HPDE6-E6E7 (cell line): ENCODE results near the gene FILIP1.
A peak's percentile ranks its signal among the peaks of the same experiment; 100 is the strongest.
"Not testable (repeated sequence)": the region's sequence is repeated elsewhere in the genome, so short reads cannot be mapped to it uniquely, and the experiment has no call there.

ENCODE experiments used
- DNase-seq: peaks from one replicate; pipeline ENCODE4 v3.0.0; 2011; ENCODE audit warnings: missing footprints; ENCODE audit errors: extremely low spot score

Gene FILIP1

DNA sequence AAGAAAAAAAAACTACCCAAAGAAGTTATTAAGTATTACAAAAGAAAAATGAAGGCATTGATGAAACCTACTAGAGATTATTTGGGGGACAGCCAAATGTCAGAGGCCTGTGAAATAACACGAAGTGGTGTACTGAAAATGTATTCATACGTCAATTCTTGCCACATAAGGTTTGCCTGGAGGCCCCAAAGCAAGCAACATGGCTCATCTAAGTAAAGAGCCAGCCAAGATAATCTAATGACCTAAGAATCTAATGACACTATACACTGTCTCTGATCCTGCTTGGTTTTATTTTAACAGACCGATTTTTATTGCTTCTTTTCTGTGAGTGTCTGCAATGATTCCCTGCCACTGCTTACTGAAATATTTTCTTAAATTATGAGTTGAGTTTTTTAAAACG is 34.7 kb downstream of the FILIP1 start:
- no peak for DNase-seq

DNA sequence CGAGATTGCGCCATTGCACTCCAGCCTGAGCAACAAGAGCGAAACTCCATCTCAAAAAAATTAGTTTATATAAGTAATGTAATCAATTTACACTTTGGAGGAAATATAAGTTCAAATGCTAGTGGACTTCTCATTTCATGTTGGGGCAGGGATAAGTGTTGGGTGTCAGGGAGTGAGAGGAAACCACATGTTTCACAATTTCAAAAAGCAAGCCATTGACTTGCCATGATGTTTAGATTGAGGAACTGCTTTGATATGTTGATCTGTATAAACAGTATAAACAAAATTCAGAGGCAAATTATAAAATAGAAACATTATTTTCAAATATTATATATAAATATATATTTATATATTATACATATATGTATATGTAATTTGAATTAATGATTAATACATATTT is 42.7 kb downstream of the FILIP1 start:
- DNase-seq, result no peak

DNA sequence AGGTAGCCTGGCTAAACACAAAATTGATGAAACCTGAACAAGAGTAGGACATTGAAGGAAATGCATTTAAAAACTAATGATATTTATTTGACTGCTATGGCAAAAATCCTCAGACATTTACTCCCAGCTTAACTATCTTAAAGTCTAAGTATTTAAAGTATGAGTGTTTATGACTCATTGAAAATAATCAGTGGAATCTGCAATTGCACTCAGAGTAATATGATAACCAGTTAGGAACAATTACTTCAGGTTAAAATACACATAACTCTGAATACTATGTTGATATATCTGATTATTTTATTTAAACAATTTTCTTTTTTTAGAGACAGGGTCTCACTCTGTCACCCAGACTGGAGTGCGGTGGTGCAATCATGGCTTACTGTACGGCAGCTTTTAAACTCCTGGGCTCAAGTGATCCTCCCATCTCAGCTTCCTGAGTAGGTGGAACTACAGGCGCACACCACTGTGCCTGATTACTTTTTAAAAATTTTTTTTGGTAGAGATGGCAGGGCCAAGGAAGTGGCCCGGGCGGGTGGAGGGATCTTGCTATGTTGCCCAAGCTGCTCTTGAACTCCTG is 43.9 kb downstream of the FILIP1 start:
- peak; percentile 8 for DNase-seq

DNA sequence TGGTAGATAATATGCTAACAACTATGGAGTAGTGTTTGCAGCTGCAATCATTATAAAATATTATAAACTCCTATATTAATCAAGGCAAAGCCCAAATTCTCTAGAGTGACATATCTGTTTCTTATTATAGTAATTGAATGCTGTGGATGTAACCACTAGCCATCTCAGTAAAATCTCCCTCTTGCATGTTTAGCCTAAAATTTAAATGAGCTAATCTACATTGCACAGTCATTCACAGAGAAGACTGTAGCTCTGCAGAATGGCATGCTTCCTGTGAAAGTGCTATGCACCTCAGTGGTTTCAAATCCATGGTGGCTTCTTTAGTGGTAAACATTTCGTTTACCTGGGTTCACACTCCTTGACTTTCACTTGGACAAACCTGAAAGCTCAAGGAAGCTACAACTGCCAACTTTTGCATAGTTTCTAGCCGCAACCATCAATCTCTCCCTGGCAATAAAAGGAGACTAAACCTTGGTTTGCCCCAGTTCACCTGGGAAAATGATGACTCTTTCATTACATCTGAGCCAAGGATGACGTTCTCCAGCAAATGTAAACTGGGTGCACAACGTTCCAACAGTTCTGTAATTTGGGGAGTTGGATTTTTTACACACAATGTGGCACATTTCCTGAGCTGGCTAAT is 47.2 kb downstream of the FILIP1 start:
- DNase-seq, result no peak

DNA sequence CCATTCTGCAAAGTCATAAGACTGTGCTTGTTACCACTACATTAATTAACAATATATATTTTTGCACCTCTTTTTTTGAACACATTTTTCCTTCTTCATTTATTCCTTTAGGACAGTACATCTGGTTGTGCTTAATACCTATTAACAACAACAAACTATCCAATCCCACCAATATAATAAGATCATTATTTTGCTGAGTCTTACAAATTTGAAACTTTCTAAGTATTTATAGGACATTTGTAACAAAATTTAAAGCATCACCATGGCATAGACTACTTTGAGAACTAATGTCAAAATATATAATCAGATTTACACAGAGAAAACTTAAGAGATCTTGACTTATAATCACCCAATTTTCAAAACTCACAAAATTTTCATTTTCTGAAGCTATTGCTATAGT is 47.9 kb downstream of the FILIP1 start:
- DNase-seq, result no peak

DNA sequence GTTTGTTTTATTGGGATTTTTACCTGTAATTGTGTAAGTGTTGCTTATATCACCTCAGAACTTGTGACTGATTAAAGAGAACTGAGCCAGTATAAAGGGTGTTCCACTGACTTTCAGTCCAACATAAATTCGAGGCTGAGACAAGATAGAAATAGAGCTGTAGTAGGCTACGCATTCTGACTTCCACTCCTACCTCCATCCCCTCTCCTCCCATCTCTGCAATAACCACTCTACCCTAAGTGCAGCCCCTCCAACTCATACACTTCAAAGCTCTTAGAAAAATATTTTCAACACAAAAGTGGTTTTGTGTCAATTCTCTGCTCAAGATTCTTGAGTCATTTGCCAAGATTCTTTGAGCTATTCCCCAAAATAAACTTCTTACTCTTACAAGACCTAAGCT is 48.7 kb downstream of the FILIP1 start:
- no peak for DNase-seq

DNA sequence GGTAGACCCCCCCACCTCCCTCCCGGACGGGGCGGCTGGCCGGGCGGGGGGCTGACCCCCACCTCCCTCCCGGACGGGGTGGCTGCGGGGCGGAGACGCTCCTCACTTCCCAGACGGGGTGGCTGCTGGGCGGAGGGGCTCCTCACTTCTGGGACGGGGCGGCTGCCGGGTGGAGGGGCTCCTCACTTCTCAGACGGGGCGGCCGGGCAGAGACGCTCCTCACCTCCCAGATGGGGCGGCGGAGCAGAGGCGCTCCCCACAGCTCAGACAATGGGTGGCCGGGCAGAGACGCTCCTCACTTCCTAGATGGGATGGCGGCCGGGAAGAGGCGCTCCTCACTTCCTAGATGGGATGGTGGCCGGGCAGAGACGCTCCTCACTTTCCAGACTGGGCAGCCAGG is 51.7 kb downstream of the FILIP1 start:
- DNase-seq, result not testable (repeated sequence)

DNA sequence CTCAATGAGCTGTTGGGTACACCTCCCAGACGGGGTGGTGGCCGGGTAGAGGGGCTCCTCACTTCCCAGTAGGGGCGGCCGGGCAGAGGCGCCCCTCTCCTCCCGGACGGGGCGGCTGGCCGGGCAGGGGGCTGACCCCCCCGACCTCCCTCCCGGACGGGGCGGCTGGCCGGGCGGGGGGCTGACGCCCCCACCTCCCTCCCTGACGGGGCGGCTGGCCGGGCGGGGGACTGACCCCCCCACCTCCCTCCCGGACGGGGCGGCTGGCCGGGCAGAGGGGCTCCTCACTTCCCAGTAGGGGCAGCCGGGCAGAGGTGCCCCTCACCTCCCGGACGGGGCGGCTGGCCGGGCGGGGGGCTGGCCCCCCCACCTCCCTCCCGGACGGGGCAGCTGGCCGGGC is 52.1 kb downstream of the FILIP1 start:
- DNase-seq, result not testable (repeated sequence)

DNA sequence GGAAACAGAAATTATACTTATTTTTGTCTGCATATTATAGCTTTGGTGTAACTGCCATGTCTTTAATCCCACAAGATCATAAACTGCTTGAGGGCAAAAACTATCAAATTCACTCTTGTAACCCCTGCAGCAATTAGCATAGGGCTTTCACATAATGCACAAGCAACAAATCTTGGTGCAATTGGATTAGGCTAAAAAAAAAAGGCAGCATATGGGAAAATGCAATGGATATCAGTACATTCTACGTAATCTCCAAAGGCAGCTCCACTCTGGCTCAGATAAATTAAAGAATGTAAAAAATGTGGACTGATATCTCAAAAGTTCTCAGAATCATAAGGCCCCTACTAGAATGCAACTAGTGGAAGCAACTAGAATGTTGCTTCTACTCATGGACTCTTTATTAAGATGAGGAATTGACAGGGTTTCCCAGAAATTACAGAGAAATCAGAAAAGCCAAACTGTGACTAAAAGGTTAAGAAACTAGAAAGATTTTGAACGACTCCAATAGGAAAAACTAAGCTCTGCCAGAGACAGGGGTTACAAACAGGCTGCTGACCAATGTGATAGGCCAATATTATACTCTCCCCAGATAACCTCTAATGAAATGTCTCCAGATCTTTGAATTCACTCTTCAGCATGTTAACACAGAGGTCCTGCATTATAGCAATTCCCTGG is 55.0 kb downstream of the FILIP1 start:
- no peak for DNase-seq

DNA sequence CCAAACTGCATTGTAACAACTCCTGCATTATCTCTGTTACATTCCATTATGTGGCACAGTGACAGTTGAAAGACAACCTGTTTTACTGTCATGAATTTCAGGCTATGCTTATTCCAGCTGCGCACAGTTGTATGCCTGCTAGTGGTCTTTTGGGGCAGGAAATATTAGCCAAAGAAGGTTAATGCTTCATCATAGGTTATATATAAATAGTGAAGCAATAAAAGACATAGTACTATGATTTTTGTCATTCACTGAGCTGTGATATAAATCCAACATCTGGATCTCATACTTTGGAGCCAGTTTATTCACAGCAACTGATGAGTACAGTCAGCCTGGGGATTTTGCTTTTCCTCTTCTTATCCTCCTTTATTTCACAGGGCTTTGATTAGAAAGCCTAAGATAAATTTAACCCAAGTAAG is 55.6 kb downstream of the FILIP1 start:
- DNase-seq, result no peak

DNA sequence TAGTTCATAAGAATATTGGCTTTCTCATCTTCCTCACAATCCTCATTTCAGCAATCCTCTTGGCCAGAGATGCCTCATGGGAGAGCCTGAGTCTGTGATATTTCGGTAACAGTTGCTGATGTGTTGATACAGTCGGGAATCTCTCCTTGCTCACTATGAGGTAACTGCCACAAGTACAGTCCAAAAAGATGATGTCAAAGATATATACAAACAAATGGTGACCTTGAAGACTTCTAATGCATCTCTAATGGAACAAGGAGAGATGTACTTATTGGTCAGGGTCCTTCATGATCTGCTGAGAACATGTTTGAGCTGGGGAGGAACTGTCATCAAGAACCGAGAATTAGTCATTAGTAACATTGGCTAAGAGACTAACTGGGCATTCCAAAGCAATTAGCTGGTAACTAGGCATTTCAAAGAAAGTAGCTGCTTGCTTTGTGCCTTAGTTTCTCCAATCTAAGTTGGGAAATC is 56.1 kb downstream of the FILIP1 start:
- DNase-seq, result peak; percentile 46

DNA sequence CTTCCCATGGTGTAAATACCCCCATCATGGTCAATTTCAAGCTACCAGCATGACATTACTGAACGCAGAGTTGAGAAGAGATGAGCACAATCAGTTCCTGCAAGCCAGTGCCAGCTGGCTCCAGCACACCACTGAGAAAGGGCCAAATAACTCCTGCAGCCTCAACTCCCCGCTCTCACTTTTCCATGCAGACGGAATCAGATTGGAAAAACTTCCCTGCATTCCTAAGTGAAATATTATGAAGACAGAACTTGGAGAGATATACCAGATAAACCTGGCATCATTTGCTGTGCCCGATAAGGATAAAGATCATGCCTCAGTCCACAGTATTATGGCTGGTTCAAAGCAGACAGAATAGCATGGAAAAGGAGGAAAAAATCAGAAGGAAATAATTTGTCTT is 56.7 kb downstream of the FILIP1 start:
- no peak for DNase-seq

DNA sequence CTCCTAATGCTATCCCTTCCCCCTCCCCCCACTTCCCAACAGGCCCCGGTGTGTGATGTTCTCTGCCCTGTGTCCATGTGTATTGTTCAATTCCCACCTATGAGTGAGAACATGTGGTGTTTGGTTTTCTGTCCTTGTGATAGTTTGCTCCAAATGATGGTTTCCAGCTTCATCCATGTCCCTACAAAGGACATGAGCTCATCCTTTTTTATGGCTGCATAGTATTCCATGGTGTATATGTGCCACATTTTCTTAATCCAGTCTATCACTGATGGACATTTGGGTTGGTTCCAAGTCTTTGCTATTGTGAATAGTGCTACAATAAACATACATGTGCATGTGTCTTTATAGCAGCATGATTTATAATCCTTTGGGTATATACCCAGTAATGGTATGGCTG is 60.8 kb downstream of the FILIP1 start:
- DNase-seq, result not testable (repeated sequence)

DNA sequence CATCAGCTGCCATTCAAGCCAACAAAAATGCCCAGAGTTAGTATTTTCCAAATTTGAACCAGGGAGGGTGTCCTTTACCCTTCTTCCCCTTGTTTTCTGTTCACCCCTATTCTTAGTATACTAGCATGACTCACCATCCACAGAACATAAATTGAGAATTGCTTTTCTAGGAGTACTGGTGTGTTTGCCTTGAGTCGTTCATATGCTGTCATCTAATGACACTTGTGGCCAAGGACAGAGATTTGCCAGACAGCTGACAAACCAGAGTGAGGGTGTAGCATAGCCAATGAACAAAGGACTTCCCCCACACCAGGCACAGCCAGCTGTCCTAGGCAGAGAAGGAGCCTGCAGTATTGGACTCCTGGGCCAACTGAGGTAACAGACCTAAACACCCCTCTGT is 62.2 kb downstream of the FILIP1 start:
- no peak for DNase-seq

DNA sequence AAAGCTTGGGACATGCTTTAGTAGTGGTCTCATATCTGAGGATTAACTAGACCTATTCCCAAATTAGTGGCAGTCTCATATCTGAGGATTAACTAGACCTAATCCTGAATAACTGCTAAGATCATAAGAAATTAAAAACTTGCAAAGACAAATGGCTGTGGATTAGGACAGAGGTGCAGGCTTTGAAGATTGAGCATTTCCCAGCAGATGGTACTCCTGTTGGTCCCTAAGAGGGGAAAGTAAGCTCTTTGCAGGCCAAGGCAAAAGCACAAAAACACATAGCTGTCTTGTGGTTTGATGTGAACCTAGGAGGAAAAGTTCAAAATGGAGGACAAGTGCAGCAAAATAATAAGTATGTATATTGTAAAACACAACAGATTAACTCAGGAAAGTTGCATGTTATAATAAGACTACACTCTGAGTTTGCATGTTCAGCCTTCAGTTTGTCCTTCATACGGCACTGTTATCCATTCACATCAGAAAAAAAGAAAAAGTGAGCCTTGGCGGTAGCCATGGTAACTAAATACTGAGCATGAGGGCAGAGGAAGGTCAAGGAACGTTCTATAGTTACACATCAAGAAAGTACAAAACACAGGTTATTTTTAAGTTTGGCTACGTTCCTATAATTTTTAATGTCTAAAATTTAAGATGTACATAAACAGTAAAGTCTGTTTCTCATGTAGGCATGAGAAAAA is 62.8 kb downstream of the FILIP1 start:
- DNase-seq, result no peak

DNA sequence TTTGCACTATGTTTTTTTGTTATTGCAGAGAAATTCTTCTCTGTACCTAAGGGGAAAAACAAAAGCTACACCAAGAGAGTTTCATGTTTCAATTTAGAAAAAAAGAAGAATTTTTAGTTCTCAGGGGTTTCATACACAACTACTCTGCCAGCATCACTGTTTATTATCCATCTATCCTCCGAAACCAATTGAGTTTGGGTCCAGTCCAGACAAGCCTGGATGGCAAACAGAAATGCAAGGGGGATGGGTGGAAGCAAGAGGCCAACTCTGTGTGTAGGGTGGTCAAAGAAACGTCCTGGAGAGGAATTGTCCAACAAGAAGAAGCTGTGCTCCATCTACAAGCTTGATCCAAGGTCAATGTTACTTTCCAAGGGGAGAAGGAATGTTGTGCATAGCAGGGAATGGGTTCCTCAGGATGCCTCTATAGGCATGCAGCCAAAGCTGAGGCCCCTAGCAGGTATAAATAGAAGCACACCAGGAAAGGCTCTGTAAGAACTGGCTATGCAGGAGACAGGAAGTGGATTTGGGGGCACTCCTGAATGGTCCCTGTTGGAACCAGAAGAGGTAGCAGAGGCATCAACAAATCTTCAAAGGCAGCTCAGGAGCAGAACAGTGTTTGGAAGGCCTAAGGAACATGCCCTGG is 64.4 kb downstream of the FILIP1 start:
- DNase-seq, result no peak

DNA sequence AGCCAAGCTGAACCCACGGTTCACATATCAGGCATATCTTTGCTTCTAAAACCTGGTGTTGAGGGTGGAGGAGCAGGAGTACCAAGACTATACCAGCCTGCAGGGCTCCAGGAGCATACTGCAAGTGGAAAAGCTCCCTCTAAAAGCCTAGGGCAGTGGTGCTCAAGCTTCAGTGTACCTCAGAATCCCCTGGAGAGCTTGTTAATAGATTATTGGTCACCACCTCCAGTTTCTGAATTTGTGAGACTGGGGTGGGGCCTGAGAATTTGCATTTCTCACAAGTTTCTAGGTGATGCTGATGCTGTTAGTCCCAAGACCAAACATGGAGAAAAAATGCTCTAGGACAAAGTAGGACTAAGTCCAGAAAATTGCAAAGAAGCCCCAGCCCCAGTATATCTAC is 65.4 kb downstream of the FILIP1 start:
- DNase-seq, result no peak

DNA sequence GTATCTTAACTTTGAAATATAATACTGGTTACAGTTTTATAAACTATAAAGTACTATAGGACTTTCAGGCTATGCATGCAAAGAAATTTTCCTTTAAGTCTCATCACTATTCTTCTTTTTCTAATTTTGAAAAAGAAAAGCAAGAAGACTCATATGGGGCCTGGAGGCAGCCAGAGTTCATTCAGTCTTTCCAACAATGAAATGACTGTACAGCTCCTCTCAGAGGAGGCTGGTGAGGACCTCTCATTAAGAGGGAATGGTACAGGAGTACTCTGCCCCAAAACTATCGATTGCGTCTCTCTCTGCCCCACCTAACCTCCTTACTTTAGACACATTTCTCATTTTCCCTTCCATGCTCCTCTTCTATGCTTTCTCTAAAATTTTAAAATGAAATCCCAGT is 66.3 kb downstream of the FILIP1 start:
- no peak for DNase-seq

DNA sequence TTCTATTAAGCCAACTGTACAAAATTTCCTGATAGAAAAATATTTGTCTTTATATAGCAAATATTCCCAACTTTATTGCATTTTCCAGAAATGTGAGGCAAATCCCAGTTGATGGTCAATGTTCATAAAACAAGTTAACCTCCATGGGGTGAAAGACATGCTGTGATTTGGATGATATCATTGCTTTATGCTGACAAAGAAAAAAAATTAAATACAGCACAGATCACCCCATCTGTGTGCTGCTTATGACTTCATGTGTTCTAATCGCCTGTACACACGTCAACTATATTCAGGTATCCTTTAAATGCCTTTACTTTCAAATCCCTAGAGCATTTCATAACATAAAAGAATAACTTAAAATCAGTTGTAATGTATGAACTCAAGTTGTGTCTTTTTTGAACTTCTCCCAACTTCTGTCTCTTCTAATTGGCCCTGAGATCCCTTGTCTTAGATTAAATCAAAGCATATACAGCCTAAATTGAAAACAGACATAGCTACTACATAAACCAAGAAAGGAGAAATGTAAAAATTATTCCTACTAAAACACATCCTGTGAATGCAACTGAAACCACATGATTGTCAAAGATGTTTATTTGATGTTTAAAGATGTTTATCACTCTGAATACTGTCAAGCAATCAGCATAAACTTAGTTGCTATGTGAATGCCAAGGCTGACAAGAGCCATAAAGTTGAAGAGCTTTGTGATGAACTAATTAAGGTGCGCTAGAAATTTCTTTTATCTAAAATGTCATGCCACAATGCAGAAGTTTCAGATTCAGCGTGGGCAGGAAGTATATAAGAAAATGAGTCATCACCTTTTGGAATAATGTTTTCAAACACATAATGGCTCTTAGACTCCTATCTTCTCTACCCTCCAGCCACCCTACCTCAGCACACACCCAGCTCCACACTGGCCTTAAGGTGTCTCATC is 68.7 kb downstream of the FILIP1 start:
- no peak for DNase-seq

DNA sequence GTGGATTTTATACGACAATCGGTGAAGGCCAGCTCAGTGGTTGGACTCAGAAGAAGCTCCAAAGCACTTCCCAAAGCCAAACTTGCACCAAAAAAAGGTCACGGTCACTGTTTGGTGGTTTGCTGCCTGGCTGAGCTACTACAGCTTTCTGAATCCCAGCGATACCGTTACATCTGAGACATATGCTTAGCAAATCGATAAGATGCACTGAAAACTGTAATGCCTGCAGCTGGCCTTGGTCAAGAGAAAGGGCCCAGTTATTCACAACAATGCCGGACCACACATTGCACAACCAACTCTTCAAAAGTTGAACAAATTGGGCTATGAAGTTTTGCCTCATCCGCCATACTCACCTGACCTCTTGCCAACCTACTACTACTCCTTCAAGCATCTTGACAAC is 70.2 kb downstream of the FILIP1 start:
- no peak for DNase-seq

DNA sequence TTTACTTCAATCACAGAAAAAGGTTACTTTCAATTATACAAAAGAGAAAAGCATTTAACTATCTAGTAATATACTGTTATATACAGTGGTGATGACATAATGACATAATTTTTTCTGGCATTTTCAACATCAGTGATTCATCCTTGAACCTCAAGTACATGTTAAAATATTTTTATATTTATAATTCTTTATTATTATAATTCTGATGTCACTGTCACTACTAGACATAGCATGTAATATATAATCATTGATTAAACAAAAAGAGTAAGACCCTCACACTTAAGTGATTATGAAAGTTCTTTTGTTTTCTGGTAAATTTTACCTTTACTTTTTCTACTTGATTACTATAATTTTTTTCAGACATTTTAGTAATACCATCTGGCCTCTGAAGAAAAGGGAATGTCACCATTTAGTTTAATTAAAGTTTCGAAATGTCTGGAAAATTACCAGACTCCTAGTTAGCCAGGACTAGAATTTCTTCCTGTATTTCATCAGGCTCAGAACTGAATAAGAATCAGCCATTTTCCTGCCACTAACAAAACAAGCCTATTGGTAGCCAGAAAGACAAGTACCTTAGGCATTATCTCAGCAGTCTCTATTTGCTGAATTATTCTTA is 71.5 kb downstream of the FILIP1 start:
- no peak for DNase-seq
